Right forelimb (tissue), 1 donor: ENCODE data around the gene PRMT7.

Experiments used
- DNase-seq: peaks from one replicate; pipeline ENCODE4 v3.0.0-alpha.2; 2018

Gene PRMT7

GRCh38 chr16:68401871-68402747, 91.3 kb downstream of the PRMT7 start:
- DNase-seq: no peak

- no peak for DNase-seq
Observed at GRCh38 chr16:68402748-68403040, 91.9 kb downstream of the PRMT7 start.

- no peak for DNase-seq
Observed at GRCh38 chr16:68403177-68403576, 92.4 kb downstream of the PRMT7 start.

GRCh38 chr16:68403704-68404103, 92.9 kb downstream of the PRMT7 start:
- DNase-seq: no peak

GRCh38 chr16:68404736-68405345, 94.0 kb downstream of the PRMT7 start:
- DNase-seq: no peak

GRCh38 chr16:68406458-68407152, 95.8 kb downstream of the PRMT7 start:
- DNase-seq: no peak
